ENCODE data around the gene COL4A5.

COL4A5 gene

DNA sequence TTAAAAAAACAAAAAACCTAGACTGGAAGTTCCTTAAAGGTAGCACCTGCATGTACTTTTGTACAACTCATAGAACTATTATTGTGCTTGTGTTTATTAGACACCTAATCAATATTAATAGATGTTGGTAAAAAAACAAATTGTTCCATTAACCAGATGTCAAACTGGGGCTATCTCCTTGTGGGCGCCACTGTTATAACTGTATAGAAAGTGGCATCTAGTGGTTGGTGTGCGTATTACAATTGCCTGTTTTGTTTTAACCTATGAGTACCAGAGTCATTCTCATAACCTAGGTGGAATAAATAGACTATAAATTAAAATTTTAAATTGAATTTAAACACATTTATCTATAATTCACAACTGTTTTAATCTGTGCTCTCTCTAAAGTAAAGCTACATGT lies 97.4 kb downstream of the COL4A5 start:
- TF ChIP-seq SPI1 (IDR thresholded peaks at IDR 0.05; ENCODE audit: borderline replicate concordance, low read depth) (no peak), REST (IDR thresholded peaks at IDR 0.05; ENCODE audit: insufficient replicate concordance, low read depth) (no peak), GABPA (IDR thresholded peaks at IDR 0.05; ENCODE audit: low read depth) (no peak), POLR2AphosphoS5 (IDR thresholded peaks at IDR 0.05; ENCODE audit: low read depth) (no peak)
- TF ChIP-seq, protein P1, sequence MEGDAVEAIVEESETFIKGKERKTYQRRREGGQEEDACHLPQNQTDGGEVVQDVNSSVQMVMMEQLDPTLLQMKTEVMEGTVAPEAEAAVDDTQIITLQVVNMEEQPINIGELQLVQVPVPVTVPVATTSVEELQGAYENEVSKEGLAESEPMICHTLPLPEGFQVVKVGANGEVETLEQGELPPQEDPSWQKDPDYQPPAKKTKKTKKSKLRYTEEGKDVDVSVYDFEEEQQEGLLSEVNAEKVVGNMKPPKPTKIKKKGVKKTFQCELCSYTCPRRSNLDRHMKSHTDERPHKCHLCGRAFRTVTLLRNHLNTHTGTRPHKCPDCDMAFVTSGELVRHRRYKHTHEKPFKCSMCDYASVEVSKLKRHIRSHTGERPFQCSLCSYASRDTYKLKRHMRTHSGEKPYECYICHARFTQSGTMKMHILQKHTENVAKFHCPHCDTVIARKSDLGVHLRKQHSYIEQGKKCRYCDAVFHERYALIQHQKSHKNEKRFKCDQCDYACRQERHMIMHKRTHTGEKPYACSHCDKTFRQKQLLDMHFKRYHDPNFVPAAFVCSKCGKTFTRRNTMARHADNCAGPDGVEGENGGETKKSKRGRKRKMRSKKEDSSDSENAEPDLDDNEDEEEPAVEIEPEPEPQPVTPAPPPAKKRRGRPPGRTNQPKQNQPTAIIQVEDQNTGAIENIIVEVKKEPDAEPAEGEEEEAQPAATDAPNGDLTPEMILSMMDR (IDR thresholded peaks at IDR 0.05; ENCODE audit: insufficient read depth, low read length), result peak; percentile 8
- DNase-seq (ENCODE audit: low read depth in 1 of 2, low spot score in 1 of 2), result peak; percentile 1 to 2
- no peak overlapping the region for H3K4me3 ChIP-seq (replicated peaks; ENCODE audit: insufficient read depth, low read length)
- no peak overlapping the region for H3K27ac ChIP-seq (replicated peaks)
- H3K27me3 ChIP-seq (ENCODE audit: insufficient read depth, poor library complexity, severe bottlenecking), result no peaks in the 10 kb centered on the region

- Histone ChIP-seq H3K27ac (replicated peaks) (no peak overlapping the region), H3K4me3 (replicated peaks; ENCODE audit: insufficient read depth, low read length) (no peak overlapping the region), H3K27me3 (ENCODE audit: insufficient read depth, poor library complexity, severe bottlenecking) (no peaks in the 10 kb centered on the region)
- DNase-seq (ENCODE audit: low read depth in 1 of 2, low spot score in 1 of 2), result no peak
- TF ChIP-seq, protein P1 (IDR thresholded peaks at IDR 0.05; ENCODE audit: insufficient read depth, low read length), result no peak
- TF ChIP-seq POLR2AphosphoS5 (IDR thresholded peaks at IDR 0.05; ENCODE audit: low read depth) (no peak), REST (IDR thresholded peaks at IDR 0.05; ENCODE audit: insufficient replicate concordance, low read depth) (no peak), SPI1 (IDR thresholded peaks at IDR 0.05; ENCODE audit: borderline replicate concordance, low read depth) (no peak), GABPA (IDR thresholded peaks at IDR 0.05; ENCODE audit: low read depth) (no peak)
These were observed 101.6 kb downstream of the COL4A5 start for GRCh38 chrX:108541286-108541685.

- H3K27me3 ChIP-seq (ENCODE audit: insufficient read depth, poor library complexity, severe bottlenecking), result no peaks in the 10 kb centered on the region
- H3K27ac ChIP-seq (replicated peaks), result no peak overlapping the region
- DNase-seq (ENCODE audit: low read depth in 1 of 2, low spot score in 1 of 2), result no peak
- no peak for TF ChIP-seq REST (IDR thresholded peaks at IDR 0.05; ENCODE audit: insufficient replicate concordance, low read depth)
- TF ChIP-seq, protein P1 (IDR thresholded peaks at IDR 0.05; ENCODE audit: insufficient read depth, low read length), result no peak
- TF ChIP-seq SPI1 (IDR thresholded peaks at IDR 0.05; ENCODE audit: borderline replicate concordance, low read depth), result no peak
- TF ChIP-seq POLR2AphosphoS5 (IDR thresholded peaks at IDR 0.05; ENCODE audit: low read depth), result no peak
- no peak for TF ChIP-seq GABPA (IDR thresholded peaks at IDR 0.05; ENCODE audit: low read depth)
- no peak overlapping the region for H3K4me3 ChIP-seq (replicated peaks; ENCODE audit: insufficient read depth, low read length)
These were observed 117.9 kb downstream of the COL4A5 start for GRCh38 chrX:108557580-108557979.
